ENCODE data around the gene RGS9.

GRCh38 chr17:65115839-65116238 is 21.3 kb upstream of the RGS9 start:
- TF ChIP-seq POLR2AphosphoS5 (IDR thresholded peaks at IDR 0.05; ENCODE audit: low read depth, low read length) (no peak), RAD21 (IDR thresholded peaks at IDR 0.05; ENCODE audit: low read depth) (no peak), TCF7L2 (IDR thresholded peaks at IDR 0.05; ENCODE audit: borderline replicate concordance, extremely low read depth, insufficient read depth, insufficient read length) (no peak), POLR2A (IDR thresholded peaks at IDR 0.05; ENCODE audit: borderline replicate concordance, extremely low read depth, insufficient read depth, insufficient read length) (no peak), CTCF (IDR thresholded peaks at IDR 0.05 in 2 of 3, conservative IDR thresholded peaks at IDR 0.05 in 1 of 3; ENCODE audit: borderline replicate concordance in 1 of 3, insufficient read depth in 1 of 3, low read depth in 2 of 3, low read length in 2 of 3) (no peak), SP1 (IDR thresholded peaks at IDR 0.05; ENCODE audit: low read depth) (no peak)
